DOHH2 (cell line): ENCODE data around the gene HSPG2.

Experiments used
- H3F3A ChIP-seq: fragments of 200-600 bp; sonication (generic), shearing (Covaris generic); 2 replicates; pipeline ENCODE4 v1.6.0; 2016; ENCODE audit warnings: antibody characterized with exemption, mild to moderate bottlenecking; ENCODE audit not compliant: control insufficient read depth, insufficient read depth
- H3K27ac ChIP-seq: fragments of 200-600 bp; sonication (generic); 2 replicates; pipeline ENCODE4 v1.5.1; 2014; ENCODE audit warnings: low read depth, mild to moderate bottlenecking, low read length, moderate library complexity
- H3K27me3 ChIP-seq: fragments of 200-600 bp; sonication (generic); 2 replicates; pipeline ENCODE4 v1.6.1; 2014; ENCODE audit warnings: mild to moderate bottlenecking, low read length, mixed read lengths; ENCODE audit not compliant: control insufficient read depth
- H3K36me3 ChIP-seq: fragments of 200-600 bp; sonication (generic); 2 replicates; pipeline ENCODE4 v1.6.1; 2014; ENCODE audit warnings: mild to moderate bottlenecking, low read length, moderate library complexity, mixed read lengths; ENCODE audit not compliant: control insufficient read depth
- H3K4me1 ChIP-seq: fragments of 200-600 bp; sonication (generic); 2 replicates; pipeline ENCODE4 v1.6.1; 2014; ENCODE audit warnings: mild to moderate bottlenecking, low read length, mixed read lengths; ENCODE audit not compliant: control insufficient read depth
- H3K4me2 ChIP-seq: fragments of 200-600 bp; sonication (generic); 2 replicates; pipeline ENCODE4 v1.6.0; 2014; ENCODE audit warnings: mild to moderate bottlenecking, low read length, moderate library complexity
- H3K4me3 ChIP-seq: fragments of 200-600 bp; sonication (generic); 2 replicates; pipeline ENCODE4 v1.5.1; 2014; ENCODE audit warnings: mild to moderate bottlenecking, low read length, mixed read lengths
- H3K79me2 ChIP-seq: fragments of 200-600 bp; sonication (generic); 2 replicates; pipeline ENCODE4 v1.6.1; 2014; ENCODE audit warnings: mild to moderate bottlenecking, low read length, mixed read lengths; ENCODE audit not compliant: control insufficient read depth
- H3K9me2 ChIP-seq: fragments of 200-600 bp; sonication (generic); replicated peaks from 2 replicates; pipeline ENCODE4 v1.6.1; 2014; ENCODE audit warnings: mild to moderate bottlenecking, low read length, mixed read lengths; ENCODE audit not compliant: control insufficient read depth
- H3K9me3 ChIP-seq: fragments of 200-600 bp; sonication (generic); 2 replicates; pipeline ENCODE4 v1.6.1; 2014; ENCODE audit warnings: antibody characterized with exemption, low read length, mixed read lengths; ENCODE audit not compliant: control insufficient read depth, insufficient read depth
- H4K20me1 ChIP-seq: fragments of 200-600 bp; sonication (generic); 2 replicates; pipeline ENCODE4 v1.6.0; 2014; ENCODE audit warnings: low read depth, mild to moderate bottlenecking, antibody characterized with exemption, low read length, moderate library complexity; ENCODE audit not compliant: control insufficient read depth, insufficient read depth
- EZH2phosphoT487 ChIP-seq: fragments of 200-600 bp; sonication (generic); IDR thresholded peaks from 2 replicates; pipeline ENCODE4 v1.6.1; 2017; ENCODE audit warnings: borderline replicate concordance, mild to moderate bottlenecking, antibody characterized with exemption, low read length, moderate library complexity, mixed read lengths
- TF ChIP-seq, protein P1 (sequence below): fragments of 200-600 bp; sonication (generic); IDR thresholded peaks from one replicate; pipeline ENCODE4 v1.5.1; 2014; ENCODE audit warnings: antibody characterized with exemption, mild to moderate bottlenecking, low read depth, low read length; ENCODE audit not compliant: poor library complexity, severe bottlenecking

Gene HSPG2

DNA sequence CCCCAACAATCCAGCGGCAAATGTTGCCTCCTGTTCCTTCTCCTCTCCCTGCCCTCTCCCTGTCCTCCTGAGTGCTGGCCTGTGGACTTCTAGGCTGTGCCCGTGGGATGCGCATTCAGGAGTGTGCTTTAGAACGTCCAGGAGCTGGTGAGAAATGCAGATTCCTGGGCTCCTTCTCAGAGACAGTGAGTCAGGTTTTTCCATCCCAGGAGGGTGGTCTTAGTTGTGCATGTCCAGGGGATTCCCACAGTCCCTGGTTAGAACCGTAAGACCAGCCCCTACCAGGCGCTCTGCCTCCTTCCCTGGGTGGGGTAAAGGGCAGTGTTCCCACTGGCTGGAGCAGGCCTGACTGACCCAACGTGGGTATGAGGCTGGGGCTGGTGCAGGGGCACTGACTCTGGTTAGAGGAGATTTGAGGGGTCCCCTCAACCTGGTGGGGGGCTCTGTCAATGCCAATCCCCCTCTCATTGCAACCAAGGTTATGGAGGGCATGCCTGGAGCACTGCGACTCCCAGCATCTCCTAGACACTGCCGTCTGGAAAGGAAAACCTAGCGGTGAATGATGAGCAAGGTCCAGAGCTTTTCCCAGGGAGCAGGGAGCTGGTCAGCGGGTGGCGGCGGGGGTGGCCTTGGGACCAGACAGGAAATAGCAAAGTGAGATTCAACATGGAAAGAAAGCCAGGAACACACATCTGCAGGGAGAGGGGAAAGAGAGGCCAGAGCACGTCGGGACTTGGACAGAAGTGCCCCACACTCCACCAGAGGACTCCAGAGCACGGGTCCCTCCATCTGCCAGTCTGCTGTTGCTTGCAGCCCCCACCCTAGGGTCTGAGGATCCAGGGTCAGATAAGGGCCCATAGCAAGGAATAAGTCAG is 38.5 kb downstream of the HSPG2 start:
- Histone ChIP-seq H3K27me3 (peaks cover 8% of the 10 kb centered on the region), H3K79me2 (no peaks in the 10 kb centered on the region), H3K4me3 (no peak overlapping the region), H3K36me3 (no peaks in the 10 kb centered on the region), H4K20me1 (peaks cover 3% of the 10 kb centered on the region; the same call in 1 of the 2 replicates), H3F3A (no peaks in the 10 kb centered on the region), H3K9me3 (no peaks in the 10 kb centered on the region), H3K27ac (no peak overlapping the region), H3K4me1 (no peaks in the 10 kb centered on the region), H3K4me2 (no peak overlapping the region), H3K9me2 (no peaks in the 10 kb centered on the region)
- TF ChIP-seq EZH2phosphoT487: no peak
- TF ChIP-seq, protein P1, sequence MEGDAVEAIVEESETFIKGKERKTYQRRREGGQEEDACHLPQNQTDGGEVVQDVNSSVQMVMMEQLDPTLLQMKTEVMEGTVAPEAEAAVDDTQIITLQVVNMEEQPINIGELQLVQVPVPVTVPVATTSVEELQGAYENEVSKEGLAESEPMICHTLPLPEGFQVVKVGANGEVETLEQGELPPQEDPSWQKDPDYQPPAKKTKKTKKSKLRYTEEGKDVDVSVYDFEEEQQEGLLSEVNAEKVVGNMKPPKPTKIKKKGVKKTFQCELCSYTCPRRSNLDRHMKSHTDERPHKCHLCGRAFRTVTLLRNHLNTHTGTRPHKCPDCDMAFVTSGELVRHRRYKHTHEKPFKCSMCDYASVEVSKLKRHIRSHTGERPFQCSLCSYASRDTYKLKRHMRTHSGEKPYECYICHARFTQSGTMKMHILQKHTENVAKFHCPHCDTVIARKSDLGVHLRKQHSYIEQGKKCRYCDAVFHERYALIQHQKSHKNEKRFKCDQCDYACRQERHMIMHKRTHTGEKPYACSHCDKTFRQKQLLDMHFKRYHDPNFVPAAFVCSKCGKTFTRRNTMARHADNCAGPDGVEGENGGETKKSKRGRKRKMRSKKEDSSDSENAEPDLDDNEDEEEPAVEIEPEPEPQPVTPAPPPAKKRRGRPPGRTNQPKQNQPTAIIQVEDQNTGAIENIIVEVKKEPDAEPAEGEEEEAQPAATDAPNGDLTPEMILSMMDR: no peak

DNA sequence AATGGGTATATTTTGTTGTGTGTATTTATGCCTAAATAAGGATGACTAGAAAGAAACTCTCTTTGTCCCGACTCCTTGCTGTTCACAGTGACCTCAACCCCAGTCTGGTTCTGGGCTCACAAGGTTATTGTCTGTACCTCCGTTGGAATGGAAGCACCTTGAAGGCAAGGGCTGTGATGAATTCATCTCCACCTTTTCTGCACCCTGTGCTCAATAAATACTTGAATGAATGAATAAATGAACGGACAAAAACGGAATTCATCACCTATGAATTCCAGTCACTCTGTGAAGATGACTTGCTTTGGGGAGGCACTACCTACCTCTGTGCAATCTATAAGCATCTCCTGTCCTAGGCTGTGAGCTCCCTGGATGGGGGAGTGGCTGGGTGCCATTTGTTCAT is 39.3 kb downstream of the HSPG2 start:
- TF ChIP-seq EZH2phosphoT487: no peak
- TF ChIP-seq, protein P1: no peak
- H4K20me1 ChIP-seq: peaks cover 3% of the 10 kb centered on the region; the same call in 1 of the 2 replicates
- H3F3A ChIP-seq: no peaks in the 10 kb centered on the region
- H3K4me3 ChIP-seq: no peak overlapping the region
- no peaks in the 10 kb centered on the region for H3K79me2 ChIP-seq
- no peak overlapping the region for H3K27ac ChIP-seq
- no peaks in the 10 kb centered on the region for H3K9me3 ChIP-seq
- no peak overlapping the region for H3K4me2 ChIP-seq
- no peaks in the 10 kb centered on the region for H3K9me2 ChIP-seq
- H3K36me3 ChIP-seq: no peaks in the 10 kb centered on the region
- H3K27me3 ChIP-seq: peaks cover 8% of the 10 kb centered on the region
- no peaks in the 10 kb centered on the region for H3K4me1 ChIP-seq

DNA sequence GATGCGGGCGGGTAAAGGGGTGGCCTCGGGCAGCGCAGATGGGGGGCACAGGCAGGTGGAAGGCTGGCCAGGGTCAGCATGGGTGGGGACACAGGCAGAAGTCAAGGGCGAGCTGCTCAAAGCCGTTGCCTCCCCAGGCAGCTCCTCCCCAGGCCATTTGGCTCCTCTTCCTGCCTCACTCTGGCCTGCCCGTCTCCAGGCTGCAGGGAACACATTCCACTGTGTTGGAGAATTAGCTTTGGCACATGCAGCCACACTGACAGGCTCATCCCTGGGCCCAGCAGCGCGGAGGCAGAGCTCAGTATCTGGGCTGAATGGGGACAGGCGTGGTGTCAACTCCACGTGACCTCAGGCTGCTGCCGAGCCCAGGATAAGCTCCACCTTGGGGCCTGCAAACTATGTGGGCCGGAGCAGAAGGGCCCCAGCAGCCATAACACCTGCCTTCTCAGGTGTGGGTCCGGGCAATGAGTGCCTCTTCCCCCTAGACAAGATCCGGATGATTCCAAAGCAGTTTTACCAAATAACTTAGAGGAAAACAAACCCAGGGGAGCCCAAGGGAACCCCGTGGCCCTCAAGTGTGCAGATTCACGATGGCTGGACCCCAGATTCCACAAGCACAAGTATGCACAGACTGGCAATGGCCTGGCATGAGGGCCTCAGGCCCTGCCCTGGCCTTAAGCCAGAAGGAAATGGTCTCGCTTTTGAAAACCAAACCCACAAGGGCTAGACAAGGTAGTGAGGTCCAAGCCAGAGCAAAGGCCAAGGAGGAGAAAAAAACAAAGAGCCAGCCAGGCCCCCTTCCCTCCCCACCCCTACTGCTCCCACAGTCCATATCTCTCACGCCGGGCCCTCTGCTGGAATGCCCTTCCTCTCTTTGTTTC is 40.2 kb downstream of the HSPG2 start:
- H3F3A ChIP-seq: no peaks in the 10 kb centered on the region
- H3K9me2 ChIP-seq: no peaks in the 10 kb centered on the region
- H3K4me2 ChIP-seq: no peak overlapping the region
- no peaks in the 10 kb centered on the region for H3K4me1 ChIP-seq
- no peaks in the 10 kb centered on the region for H3K9me3 ChIP-seq
- H3K4me3 ChIP-seq: no peak overlapping the region
- no peak overlapping the region for H3K27ac ChIP-seq
- H3K79me2 ChIP-seq: no peaks in the 10 kb centered on the region
- H3K36me3 ChIP-seq: no peaks in the 10 kb centered on the region
- TF ChIP-seq, protein P1: no peak
- TF ChIP-seq EZH2phosphoT487: no peak
- peaks cover 8% of the 10 kb centered on the region for H3K27me3 ChIP-seq
- peaks cover 3% of the 10 kb centered on the region; the same call in 1 of the 2 replicates for H4K20me1 ChIP-seq
